Stimulated activated CD8-positive, alpha-beta memory T cell treated with anti-CD3 and anti-CD28 coated beads, Interleukin-12 subunit alpha, Interleukin-12 subunit beta, amount 100 ng/mL, for 1 hour (primary cell): ENCODE results near the gene MT1E.
"Not testable (repeated sequence)": the region's sequence is repeated elsewhere in the genome, so short reads cannot be mapped to it uniquely, and the experiment has no call there.

Experiments used
- DNase-seq: peaks from one replicate; pipeline ENCODE4 v3.0.0-alpha.2; 2020; ENCODE audit warnings: low read depth

MT1E gene

GRCh38 chr16:56607109-56607618 lies 18.4 kb upstream of the MT1E start:
- no peak for DNase-seq

GRCh38 chr16:56607675-56608042 lies 17.9 kb upstream of the MT1E start:
- no peak for DNase-seq

GRCh38 chr16:56608043-56608875 lies 17.3 kb upstream of the MT1E start, which contains the start of gene MT2A:
TSS of gene MT2A (plus strand) at chr16:56608584. CDS start at chr16:56608656, 72 bp downstream.
- peak; percentile 78 for DNase-seq

- DNase-seq: no peak
Measured at GRCh38 chr16:56608876-56609462, 16.6 kb upstream of the MT1E start.

GRCh38 chr16:56609463-56609921 lies 16.1 kb upstream of the MT1E start:
- peak; percentile 60 for DNase-seq

- DNase-seq: peak; percentile 53
Measured at GRCh38 chr16:56610017-56610608, 15.5 kb upstream of the MT1E start.

- no peak for DNase-seq
Measured at GRCh38 chr16:56610609-56611111, 14.9 kb upstream of the MT1E start.

- no peak for DNase-seq
Measured at GRCh38 chr16:56611281-56611833, 14.2 kb upstream of the MT1E start.

GRCh38 chr16:56613706-56614105 lies 11.9 kb upstream of the MT1E start:
- no peak for DNase-seq

- DNase-seq: no peak
Measured at GRCh38 chr16:56614549-56614991, 11.0 kb upstream of the MT1E start.

GRCh38 chr16:56615353-56615752 lies 10.2 kb upstream of the MT1E start:
- DNase-seq: no peak

GRCh38 chr16:56616608-56617211 lies 8.9 kb upstream of the MT1E start:
- DNase-seq: no peak

- no peak for DNase-seq
Measured at GRCh38 chr16:56617212-56618085, 8.1 kb upstream of the MT1E start.

- no peak for DNase-seq
Measured at GRCh38 chr16:56618138-56618537, 7.4 kb upstream of the MT1E start.

GRCh38 chr16:56620339-56620897 lies 5.2 kb upstream of the MT1E start:
- DNase-seq: no peak

- DNase-seq: not testable (repeated sequence)
Measured at GRCh38 chr16:56621665-56622445, 3.7 kb upstream of the MT1E start.

GRCh38 chr16:56623184-56623583 lies 2.4 kb upstream of the MT1E start:
- not testable (repeated sequence) for DNase-seq

GRCh38 chr16:56623637-56624036 lies 1.9 kb upstream of the MT1E start:
- no peak for DNase-seq

- no peak for DNase-seq
Measured at GRCh38 chr16:56625943-56626654, 518 bp downstream of the MT1E start.
